SJCRH30 (cell line): ENCODE results near the gene OPCML. TPM values are rescaled to one million over a fixed set of nuclear protein-coding genes. Genes with fewer than 3 reads are reported as not detected.

Source experiments
- DNase-seq, 2 experiments: peaks; one replicate each; pipeline ENCODE4 v3.0.0-alpha.2; 2015 to 2020
- H3K27ac ChIP-seq: fragments of 250-450 bp; sonication (Bioruptor Pico); 2 replicates; pipeline ENCODE4 v1.5.1; 2020; ENCODE audit warnings: mild to moderate bottlenecking, moderate library complexity
- H3K27me3 ChIP-seq: fragments of 250-450 bp; sonication (Bioruptor Pico); 2 replicates; pipeline ENCODE4 v1.5.1; 2020; ENCODE audit warnings: mild to moderate bottlenecking, moderate library complexity
- H3K36me3 ChIP-seq: fragments of 250-450 bp; sonication (Bioruptor Pico); 2 replicates; pipeline ENCODE4 v1.5.1; 2020; ENCODE audit warnings: mild to moderate bottlenecking, moderate library complexity
- H3K4me1 ChIP-seq: fragments of 250-450 bp; sonication (Bioruptor Pico); 2 replicates; pipeline ENCODE4 v1.5.1; 2020; ENCODE audit warnings: mild to moderate bottlenecking, moderate library complexity
- H3K4me3 ChIP-seq: fragments of 250-450 bp; sonication (Bioruptor Pico); 2 replicates; pipeline ENCODE4 v1.5.1; 2020; ENCODE audit warnings: mild to moderate bottlenecking, moderate library complexity
- H3K9me3 ChIP-seq: fragments of 250-450 bp; sonication (Bioruptor Pico); replicated peaks from 2 replicates; pipeline ENCODE4 v1.5.1; 2020; ENCODE audit warnings: mild to moderate bottlenecking, moderate library complexity
- total RNA-seq: library from RNA; depleted of rRNA; stranded (reverse); fragments of >200 nt; shearing (Covaris generic); gene quantifications from 2 replicates; pipeline ENCODE4 v1.2.3, GENCODE V29; 2014

OPCML gene
- total RNA-seq, 1 experiment from 2014 or later, result not detected

- DNase-seq, result no peak
- no peaks in the 10 kb centered on the region for H3K36me3 ChIP-seq
Observed at GRCh38 chr11:133501643-133502539, 30.4 kb downstream of the OPCML start.

GRCh38 chr11:133500936-133501335 is 31.4 kb downstream of the OPCML start:
- no peaks in the 10 kb centered on the region; the same call in 1 of the 2 replicates for H3K27me3 ChIP-seq
- DNase-seq, result no peak
- no peak overlapping the region for H3K27ac ChIP-seq
- no peaks in the 10 kb centered on the region for H3K36me3 ChIP-seq
- H3K4me1 ChIP-seq, result no peaks in the 10 kb centered on the region
- H3K9me3 ChIP-seq, result no peaks in the 10 kb centered on the region
- H3K4me3 ChIP-seq, result no peak overlapping the region

More at GRCh38 chr11:133501643-133502539, 30.4 kb downstream of the OPCML start:
- H3K27me3 ChIP-seq, result no peaks in the 10 kb centered on the region; the same call in 1 of the 2 replicates
- H3K9me3 ChIP-seq, result no peaks in the 10 kb centered on the region
- no peak overlapping the region for H3K4me3 ChIP-seq
- H3K4me1 ChIP-seq, result no peaks in the 10 kb centered on the region
- H3K27ac ChIP-seq, result no peak overlapping the region

GRCh38 chr11:133500435-133500834 is 31.9 kb downstream of the OPCML start:
- Histone ChIP-seq H3K4me3 (no peak overlapping the region), H3K9me3 (no peaks in the 10 kb centered on the region), H3K4me1 (no peaks in the 10 kb centered on the region), H3K27me3 (no peaks in the 10 kb centered on the region; the same call in 1 of the 2 replicates), H3K27ac (no peak overlapping the region), H3K36me3 (no peaks in the 10 kb centered on the region)
- DNase-seq, result no peak

- no peaks in the 10 kb centered on the region for H3K36me3 ChIP-seq
- no peak overlapping the region for H3K4me3 ChIP-seq
- no peaks in the 10 kb centered on the region for H3K9me3 ChIP-seq
- no peak overlapping the region for H3K27ac ChIP-seq
- H3K4me1 ChIP-seq, result no peaks in the 10 kb centered on the region
- no peak for DNase-seq
- H3K27me3 ChIP-seq, result no peaks in the 10 kb centered on the region
Observed at GRCh38 chr11:133498969-133499368, 33.3 kb downstream of the OPCML start.

GRCh38 chr11:133497477-133498140 is 34.7 kb downstream of the OPCML start:
- Histone ChIP-seq H3K27ac (no peak overlapping the region), H3K36me3 (no peaks in the 10 kb centered on the region), H3K9me3 (no peaks in the 10 kb centered on the region)

GRCh38 chr11:133492895-133493294 is 39.4 kb downstream of the OPCML start:
- Histone ChIP-seq H3K4me3 (no peak overlapping the region), H3K27me3 (no peaks in the 10 kb centered on the region)

More at GRCh38 chr11:133497477-133498140, 34.7 kb downstream of the OPCML start:
- Histone ChIP-seq H3K4me3 (no peak overlapping the region), H3K4me1 (no peaks in the 10 kb centered on the region), H3K27me3 (no peaks in the 10 kb centered on the region)
- no peak for DNase-seq

GRCh38 chr11:133491680-133492383 is 40.5 kb downstream of the OPCML start:
- Histone ChIP-seq H3K9me3 (no peaks in the 10 kb centered on the region), H3K4me1 (no peaks in the 10 kb centered on the region), H3K36me3 (no peaks in the 10 kb centered on the region), H3K27me3 (no peaks in the 10 kb centered on the region), H3K4me3 (no peak overlapping the region), H3K27ac (no peak overlapping the region)
- DNase-seq, result no peak

More at GRCh38 chr11:133492895-133493294, 39.4 kb downstream of the OPCML start:
- Histone ChIP-seq H3K36me3 (no peaks in the 10 kb centered on the region), H3K4me1 (no peaks in the 10 kb centered on the region), H3K27ac (no peak overlapping the region), H3K9me3 (no peaks in the 10 kb centered on the region)
- no peak for DNase-seq

GRCh38 chr11:133480722-133481121 is 51.6 kb downstream of the OPCML start:
- no peaks in the 10 kb centered on the region for H3K9me3 ChIP-seq
- no peaks in the 10 kb centered on the region for H3K27me3 ChIP-seq
- H3K27ac ChIP-seq, result no peak overlapping the region
- no peak overlapping the region for H3K4me3 ChIP-seq
- H3K4me1 ChIP-seq, result no peaks in the 10 kb centered on the region
- no peaks in the 10 kb centered on the region for H3K36me3 ChIP-seq
- no peak for DNase-seq

GRCh38 chr11:133479209-133479608 is 53.1 kb downstream of the OPCML start:
- no peak for DNase-seq
- Histone ChIP-seq H3K27ac (no peak overlapping the region), H3K9me3 (no peaks in the 10 kb centered on the region), H3K4me3 (no peak overlapping the region), H3K36me3 (no peaks in the 10 kb centered on the region), H3K4me1 (no peaks in the 10 kb centered on the region), H3K27me3 (no peaks in the 10 kb centered on the region)

- Histone ChIP-seq H3K27ac (no peak overlapping the region), H3K36me3 (no peaks in the 10 kb centered on the region), H3K4me3 (no peak overlapping the region), H3K4me1 (no peaks in the 10 kb centered on the region), H3K9me3 (no peaks in the 10 kb centered on the region), H3K27me3 (no peaks in the 10 kb centered on the region)
- DNase-seq, result no peak
Observed at GRCh38 chr11:133477251-133477625, 55.1 kb downstream of the OPCML start.

GRCh38 chr11:133476570-133477250 is 55.6 kb downstream of the OPCML start:
- no peaks in the 10 kb centered on the region for H3K4me1 ChIP-seq
- H3K4me3 ChIP-seq, result no peak overlapping the region
- H3K27me3 ChIP-seq, result no peaks in the 10 kb centered on the region
- no peak for DNase-seq
- H3K9me3 ChIP-seq, result no peaks in the 10 kb centered on the region
- H3K27ac ChIP-seq, result no peak overlapping the region
- H3K36me3 ChIP-seq, result no peaks in the 10 kb centered on the region

- no peaks in the 10 kb centered on the region for H3K27me3 ChIP-seq
- no peak overlapping the region for H3K27ac ChIP-seq
- no peaks in the 10 kb centered on the region for H3K9me3 ChIP-seq
Observed at GRCh38 chr11:133474461-133474860, 57.8 kb downstream of the OPCML start.

GRCh38 chr11:133467686-133468085 is 64.6 kb downstream of the OPCML start:
- Histone ChIP-seq H3K27ac (no peak overlapping the region), H3K36me3 (no peaks in the 10 kb centered on the region), H3K4me1 (no peaks in the 10 kb centered on the region), H3K4me3 (no peak overlapping the region), H3K9me3 (no peaks in the 10 kb centered on the region), H3K27me3 (no peaks in the 10 kb centered on the region)
- no peak for DNase-seq

More at GRCh38 chr11:133474461-133474860, 57.8 kb downstream of the OPCML start:
- no peak for DNase-seq
- H3K4me1 ChIP-seq, result no peaks in the 10 kb centered on the region
- H3K4me3 ChIP-seq, result no peak overlapping the region
- no peaks in the 10 kb centered on the region for H3K36me3 ChIP-seq

GRCh38 chr11:133443206-133443747 is 89.0 kb downstream of the OPCML start:
- H3K9me3 ChIP-seq, result no peaks in the 10 kb centered on the region
- DNase-seq, result no peak
- no peak overlapping the region for H3K27ac ChIP-seq

More at GRCh38 chr11:133443206-133443747, 89.0 kb downstream of the OPCML start:
- Histone ChIP-seq H3K4me1 (no peaks in the 10 kb centered on the region), H3K27me3 (no peaks in the 10 kb centered on the region), H3K36me3 (no peaks in the 10 kb centered on the region), H3K4me3 (no peak overlapping the region)
